Measurements from ENCODE around the gene FAM163B. TPM values are rescaled to one million over a fixed set of nuclear protein-coding genes. Genes with fewer than 3 reads are reported as not detected.

Gene FAM163B
- total RNA-seq, 1 donor from 2014 or later, result not detected

DNA sequence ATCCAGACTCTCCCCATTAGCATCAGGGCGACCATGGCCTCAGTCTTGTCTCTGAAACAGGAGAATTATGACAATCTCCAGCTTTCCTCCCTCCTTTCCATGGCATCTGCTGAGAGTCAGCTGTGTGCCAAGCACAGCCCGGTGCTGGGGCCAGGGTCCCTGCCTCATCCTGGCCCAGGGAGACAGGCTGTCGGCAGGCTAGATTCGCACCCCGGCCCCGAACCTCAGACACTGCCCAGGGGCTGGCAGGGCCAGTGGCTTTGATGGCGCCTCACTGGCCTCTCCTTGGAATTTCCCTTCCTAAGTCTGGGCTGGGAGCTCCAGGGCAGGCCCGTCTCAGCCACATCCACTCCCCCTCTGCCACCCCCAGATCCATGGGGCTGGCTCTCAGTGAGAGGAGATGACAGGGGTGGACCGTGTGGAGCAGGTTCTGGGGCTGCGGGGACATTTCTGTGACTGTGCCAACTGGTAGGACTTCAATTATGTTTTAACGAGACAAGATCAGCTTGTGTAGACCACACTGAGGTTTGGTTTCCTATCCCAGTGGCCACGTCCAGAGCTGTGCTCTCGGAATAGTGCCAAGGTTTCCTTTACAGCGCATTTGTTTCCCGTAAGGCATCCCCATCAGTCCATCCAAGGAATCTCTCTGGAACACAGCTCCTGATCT is 15.5 kb downstream of the FAM163B start:
- Mint-ChIP-seq H3K36me3 (ENCODE audit: unreplicated experiment) (no peaks in the 10 kb centered on the region), H3K27ac (ENCODE audit: unreplicated experiment) (no peak overlapping the region), H3K9me3 (ENCODE audit: unreplicated experiment) (peaks cover 9% of the 10 kb centered on the region), H3K27me3 (ENCODE audit: unreplicated experiment) (peaks cover 6% of the 10 kb centered on the region), H3K4me1 (ENCODE audit: unreplicated experiment) (no peaks in the 10 kb centered on the region), H3K4me3 (ENCODE audit: unreplicated experiment) (no peak overlapping the region)
- no peak for DNase-seq (ENCODE audit: extremely low spot score, unreplicated experiment)
- TF ChIP-seq, protein P1, sequence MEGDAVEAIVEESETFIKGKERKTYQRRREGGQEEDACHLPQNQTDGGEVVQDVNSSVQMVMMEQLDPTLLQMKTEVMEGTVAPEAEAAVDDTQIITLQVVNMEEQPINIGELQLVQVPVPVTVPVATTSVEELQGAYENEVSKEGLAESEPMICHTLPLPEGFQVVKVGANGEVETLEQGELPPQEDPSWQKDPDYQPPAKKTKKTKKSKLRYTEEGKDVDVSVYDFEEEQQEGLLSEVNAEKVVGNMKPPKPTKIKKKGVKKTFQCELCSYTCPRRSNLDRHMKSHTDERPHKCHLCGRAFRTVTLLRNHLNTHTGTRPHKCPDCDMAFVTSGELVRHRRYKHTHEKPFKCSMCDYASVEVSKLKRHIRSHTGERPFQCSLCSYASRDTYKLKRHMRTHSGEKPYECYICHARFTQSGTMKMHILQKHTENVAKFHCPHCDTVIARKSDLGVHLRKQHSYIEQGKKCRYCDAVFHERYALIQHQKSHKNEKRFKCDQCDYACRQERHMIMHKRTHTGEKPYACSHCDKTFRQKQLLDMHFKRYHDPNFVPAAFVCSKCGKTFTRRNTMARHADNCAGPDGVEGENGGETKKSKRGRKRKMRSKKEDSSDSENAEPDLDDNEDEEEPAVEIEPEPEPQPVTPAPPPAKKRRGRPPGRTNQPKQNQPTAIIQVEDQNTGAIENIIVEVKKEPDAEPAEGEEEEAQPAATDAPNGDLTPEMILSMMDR (IDR thresholded peaks at IDR 0.05), result no peak

DNA sequence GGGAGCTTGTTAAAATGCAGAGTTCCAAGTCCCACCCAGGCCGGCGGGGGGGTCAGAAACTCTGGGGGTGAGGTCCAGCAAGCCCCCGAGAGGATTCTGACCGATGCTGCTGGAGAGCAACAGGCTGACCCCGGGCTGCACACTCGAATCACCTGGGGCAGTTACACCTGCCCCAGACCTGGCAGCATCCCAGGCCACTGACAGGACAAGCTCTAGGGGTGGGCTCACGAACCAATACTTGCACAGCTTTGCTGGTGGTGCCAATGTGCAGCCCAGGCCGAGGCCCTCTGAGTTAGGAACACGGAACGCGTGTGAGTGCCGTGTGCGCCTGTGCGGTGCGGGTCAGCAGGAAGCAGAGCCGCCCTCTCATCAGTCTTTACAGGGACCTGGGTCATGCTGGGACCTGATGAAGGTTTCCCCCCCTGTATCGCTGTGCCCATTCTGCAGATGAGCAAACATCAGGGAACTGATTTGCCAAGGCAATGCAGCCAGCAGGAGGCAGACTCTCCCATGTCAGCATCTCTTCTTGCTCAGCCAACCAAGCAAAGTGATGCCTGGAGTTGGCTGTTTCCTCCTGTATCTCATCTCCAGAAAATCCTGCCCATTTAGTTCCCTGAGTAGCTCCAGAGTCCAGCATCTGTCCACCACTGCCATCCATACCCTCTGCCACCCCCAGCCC is 16.3 kb downstream of the FAM163B start:
- no peak for DNase-seq (ENCODE audit: extremely low spot score, unreplicated experiment)
- H3K4me3 Mint-ChIP-seq (ENCODE audit: unreplicated experiment), result no peak overlapping the region

GRCh38 chr9:133591985-133592384 is 17.2 kb downstream of the FAM163B start:
- no peak overlapping the region for H3K4me3 Mint-ChIP-seq (ENCODE audit: unreplicated experiment)
- H3K27me3 Mint-ChIP-seq (ENCODE audit: unreplicated experiment), result peaks cover 6% of the 10 kb centered on the region
- TF ChIP-seq, protein P1 (IDR thresholded peaks at IDR 0.05), result no peak
- no peaks in the 10 kb centered on the region for H3K36me3 Mint-ChIP-seq (ENCODE audit: unreplicated experiment)
- H3K9me3 Mint-ChIP-seq (ENCODE audit: unreplicated experiment), result peaks cover 3% of the 10 kb centered on the region
- no peak for DNase-seq (ENCODE audit: extremely low spot score, unreplicated experiment)
- no peaks in the 10 kb centered on the region for H3K4me1 Mint-ChIP-seq (ENCODE audit: unreplicated experiment)
- no peak overlapping the region for H3K27ac Mint-ChIP-seq (ENCODE audit: unreplicated experiment)

More for the DNA sequence above, 16.3 kb downstream of the FAM163B start:
- Mint-ChIP-seq H3K9me3 (ENCODE audit: unreplicated experiment) (peaks cover 9% of the 10 kb centered on the region), H3K27me3 (ENCODE audit: unreplicated experiment) (peaks cover 6% of the 10 kb centered on the region), H3K27ac (ENCODE audit: unreplicated experiment) (no peak overlapping the region), H3K36me3 (ENCODE audit: unreplicated experiment) (no peaks in the 10 kb centered on the region), H3K4me1 (ENCODE audit: unreplicated experiment) (no peaks in the 10 kb centered on the region)
- TF ChIP-seq, protein P1 (IDR thresholded peaks at IDR 0.05), result no peak

DNA sequence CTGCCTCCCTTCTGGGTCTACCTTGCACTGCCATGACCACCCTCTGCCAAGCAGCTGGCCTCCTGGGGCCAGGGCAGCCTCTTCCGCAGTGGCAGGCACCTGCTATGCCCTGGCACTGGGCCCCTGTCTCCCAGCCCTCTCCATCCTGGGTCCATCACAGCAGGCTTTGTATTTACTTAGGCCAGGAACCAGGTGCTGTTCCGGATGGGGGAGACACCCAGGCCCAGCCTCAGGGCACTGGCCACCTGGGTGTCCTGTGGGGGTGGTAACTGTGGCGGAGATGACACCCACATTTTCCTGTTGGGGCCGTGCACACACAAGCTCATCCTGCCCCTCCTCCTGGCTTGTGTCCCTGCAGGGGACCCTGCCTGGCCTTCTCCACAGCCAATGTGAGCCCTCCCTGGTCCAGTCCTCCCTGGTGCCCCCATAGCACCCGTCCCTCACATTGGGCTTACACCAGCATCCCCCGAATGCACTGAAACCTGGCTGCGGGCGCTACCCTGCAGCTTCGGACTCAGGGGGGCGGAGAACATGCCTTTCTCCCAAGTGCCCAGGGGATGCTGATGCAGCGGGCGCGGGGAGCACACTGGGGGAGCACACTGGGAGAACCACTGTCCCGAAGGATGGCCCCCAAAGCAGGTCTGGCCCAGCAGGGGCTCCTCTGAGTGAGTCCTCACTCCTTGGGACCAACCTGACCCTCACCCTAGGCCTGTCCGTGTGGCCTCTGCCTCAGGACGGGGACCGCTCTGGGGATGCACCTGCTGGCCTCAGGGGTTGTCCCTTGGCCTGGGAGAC is 17.9 kb downstream of the FAM163B start:
- TF ChIP-seq, protein P1 (IDR thresholded peaks at IDR 0.05), result no peak
- H3K27me3 Mint-ChIP-seq (ENCODE audit: unreplicated experiment), result peaks cover 6% of the 10 kb centered on the region
- no peak for DNase-seq (ENCODE audit: extremely low spot score, unreplicated experiment)
- H3K36me3 Mint-ChIP-seq (ENCODE audit: unreplicated experiment), result no peaks in the 10 kb centered on the region
- no peaks in the 10 kb centered on the region for H3K9me3 Mint-ChIP-seq (ENCODE audit: unreplicated experiment)
- no peaks in the 10 kb centered on the region for H3K4me1 Mint-ChIP-seq (ENCODE audit: unreplicated experiment)
- H3K27ac Mint-ChIP-seq (ENCODE audit: unreplicated experiment), result no peak overlapping the region
- no peak overlapping the region for H3K4me3 Mint-ChIP-seq (ENCODE audit: unreplicated experiment)

Data from osteocyte (in vitro differentiated cells).